Bladder microvascular endothelial cell (primary cell): ENCODE measurements around the gene CALD1. TPM values are rescaled to one million over a fixed set of nuclear protein-coding genes. Genes with fewer than 3 reads are reported as not detected.

Experiments used
- total RNA-seq: library from RNA; depleted of rRNA; stranded (reverse); fragments of >200 nt; gene quantifications from 2 replicates; pipeline ENCODE4 v1.2.3, GENCODE V29; 2014

The CALD1 gene
- total RNA-seq = 135 and 315 TPM in 2 replicates

DNA sequence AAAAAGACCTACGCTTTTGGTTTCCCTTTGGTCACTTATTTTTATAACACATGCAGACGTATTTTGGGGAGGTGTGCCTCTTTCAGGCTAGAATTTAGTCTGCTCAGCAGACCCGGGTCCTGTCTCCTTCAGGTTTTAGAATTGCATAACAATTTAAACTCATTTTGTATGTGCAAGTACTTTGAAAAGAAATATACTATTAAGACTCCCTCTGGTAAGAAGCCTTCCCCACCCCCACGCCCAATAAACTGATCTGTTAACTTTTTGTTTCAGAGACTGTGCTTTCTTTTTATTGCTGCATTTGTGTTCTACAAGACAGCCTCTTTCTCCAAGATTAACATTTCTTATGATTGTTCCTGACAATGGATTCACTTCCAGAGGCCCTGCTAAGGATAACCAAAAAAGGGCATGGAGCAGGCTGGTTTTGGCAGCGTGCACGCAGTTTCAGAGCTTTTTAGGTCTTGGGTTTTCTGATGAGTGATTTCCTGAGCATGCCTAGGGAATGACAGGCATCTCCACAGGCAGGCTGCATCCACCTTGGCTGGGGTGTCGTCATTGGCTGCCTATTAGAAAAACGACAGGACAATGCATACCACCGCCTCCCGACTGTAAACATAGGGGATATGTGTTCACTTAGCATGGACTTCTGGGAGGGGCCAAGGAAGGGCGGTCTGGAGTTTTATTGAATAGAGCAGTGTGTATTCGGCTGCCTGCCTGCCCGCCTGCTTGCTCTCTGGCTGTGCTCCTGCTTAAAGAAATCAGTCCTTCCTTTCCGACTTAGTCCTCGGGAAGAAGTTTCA, at the start of gene CALD1:
Gene CALD1, plus strand, starts transcription at position 694 of the 800 bp plus-strand sequence. CDS start 88,100 bp downstream, outside the sequence.

GRCh38 chr7:134986363-134987251, 207.2 kb downstream of the CALD1 start, which contains the start of gene AGBL3:
Gene AGBL3, plus strand, starts transcription at chr7:134986508. Its CDS starts 1,426 bp downstream, at chr7:134987934.

Other genes with a start within 250 kb of the CALD1 start
- not detected in 2 replicates for gene AKR1B15, start 230.5 kb upstream of the CALD1 start, total RNA-seq
- gene BPGM, start 132.8 kb upstream of the CALD1 start, total RNA-seq = 15.2 and 20.1 TPM in 2 replicates
- 0.82 and 1.6 TPM in 2 replicates for gene AGBL3, start 206.9 kb downstream of the CALD1 start, total RNA-seq